A673 (cell line): ENCODE data around the gene FEV.

Experiments
- CTCF ChIP-seq: fragments of 300-800, 200-600 bp; sonication (generic); conservative IDR thresholded peaks from 2 replicates; pipeline ENCODE4 v1.5.1; 2017; ENCODE audit warnings: low read depth, mild to moderate bottlenecking, antibody characterized with exemption, low read length, moderate library complexity, mixed read lengths
- EZH2 ChIP-seq: fragments of 200-600 bp; sonication (generic); IDR thresholded peaks from 2 replicates; pipeline ENCODE4 v1.6.1; 2017; ENCODE audit warnings: borderline replicate concordance, low read depth, mild to moderate bottlenecking, mixed read lengths, antibody characterized with exemption, low read length; ENCODE audit not compliant: poor library complexity, severe bottlenecking

DNA sequence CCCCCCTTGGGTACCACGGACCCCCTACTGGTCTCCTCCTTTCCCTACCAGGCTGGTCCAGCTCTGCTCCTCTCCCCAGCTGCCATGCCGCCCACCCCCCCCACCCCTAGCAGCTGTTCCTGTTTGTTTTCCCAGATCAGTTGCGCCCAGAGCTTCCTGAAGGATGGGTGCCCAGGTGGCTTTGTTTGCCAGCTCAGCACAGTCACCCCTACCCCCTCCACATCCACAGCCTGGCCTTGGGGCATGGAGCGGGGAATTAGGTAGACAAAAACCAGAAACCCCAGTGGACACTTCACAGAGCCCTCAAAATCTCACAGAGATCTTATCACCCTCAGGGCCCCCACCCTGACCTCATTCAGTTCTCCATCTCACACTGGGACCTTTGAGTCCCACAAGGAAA lies 12.0 kb upstream of the FEV start:
- TF ChIP-seq CTCF, result no peak
- TF ChIP-seq EZH2, result no peak
